GM21576 (cell line): ENCODE measurements around the gene ARHGEF38.
"Not testable (repeated sequence)": the region's sequence is repeated elsewhere in the genome, so short reads cannot be mapped to it uniquely, and the experiment has no call there.

ENCODE experiments used
- ATAC-seq: cut with Tn5 transposase; IDR thresholded peaks from one replicate; pipeline ENCODE4 v1.9.1; 2021; ENCODE audit warnings: mild to moderate bottlenecking, moderate library complexity; ENCODE audit not compliant: unreplicated experiment

The ARHGEF38 gene

DNA sequence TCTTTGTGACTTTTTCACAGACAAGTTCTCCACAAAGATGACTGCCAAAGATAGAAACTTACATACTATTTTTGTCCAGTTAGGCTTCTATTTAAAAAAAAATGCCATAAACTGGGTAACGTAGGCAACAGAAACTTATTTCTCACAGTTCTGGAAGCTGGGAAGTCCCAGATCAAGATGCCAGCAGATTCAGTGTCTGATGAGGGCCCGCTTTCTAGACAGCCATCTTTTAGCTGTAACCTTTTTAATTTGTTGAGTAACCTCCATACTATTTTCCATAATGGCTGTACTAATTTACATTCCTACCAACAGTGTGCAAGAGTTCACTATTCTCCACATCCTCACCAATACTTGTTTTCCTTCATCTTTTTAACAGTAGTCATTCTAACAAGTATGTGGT is 55.5 kb downstream of the ARHGEF38 start:
- no peak for ATAC-seq

DNA sequence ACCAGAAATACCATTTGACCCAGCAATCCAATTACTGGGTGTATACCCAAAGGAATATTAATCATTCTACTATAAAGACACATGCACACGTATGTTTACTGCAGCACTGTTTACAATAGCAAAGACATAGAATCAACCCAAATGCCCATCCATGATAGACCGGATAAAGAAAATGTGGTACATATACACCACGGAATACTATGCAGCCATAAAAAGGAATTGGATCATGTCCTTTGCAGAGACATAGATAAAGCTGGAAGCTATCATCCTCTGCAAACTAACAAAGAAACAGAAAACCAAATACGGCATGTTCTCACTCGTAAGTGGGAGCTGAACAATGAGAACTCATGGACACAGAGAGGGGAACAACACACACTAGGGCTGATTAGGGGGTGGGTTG is 57.4 kb downstream of the ARHGEF38 start:
- not testable (repeated sequence) for ATAC-seq

DNA sequence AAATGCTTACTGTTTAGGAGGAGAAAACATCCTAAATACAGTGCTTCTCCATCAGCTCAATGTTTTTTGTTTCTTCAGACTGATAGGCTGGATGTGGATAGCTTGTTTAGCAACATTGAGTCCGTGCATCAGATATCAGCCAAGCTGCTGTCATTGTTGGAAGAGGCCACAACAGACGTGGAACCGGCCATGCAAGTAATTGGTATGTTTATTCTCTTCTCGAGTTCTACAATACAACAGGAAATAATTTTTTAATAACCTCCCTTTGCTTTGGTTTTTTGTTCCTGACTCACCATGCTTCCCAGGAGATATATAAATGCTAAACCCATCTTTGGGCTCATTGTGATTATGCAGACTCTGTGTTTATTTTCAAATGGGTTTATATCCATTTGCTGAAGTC is 60.9 kb downstream of the ARHGEF38 start:
- ATAC-seq = no peak

DNA sequence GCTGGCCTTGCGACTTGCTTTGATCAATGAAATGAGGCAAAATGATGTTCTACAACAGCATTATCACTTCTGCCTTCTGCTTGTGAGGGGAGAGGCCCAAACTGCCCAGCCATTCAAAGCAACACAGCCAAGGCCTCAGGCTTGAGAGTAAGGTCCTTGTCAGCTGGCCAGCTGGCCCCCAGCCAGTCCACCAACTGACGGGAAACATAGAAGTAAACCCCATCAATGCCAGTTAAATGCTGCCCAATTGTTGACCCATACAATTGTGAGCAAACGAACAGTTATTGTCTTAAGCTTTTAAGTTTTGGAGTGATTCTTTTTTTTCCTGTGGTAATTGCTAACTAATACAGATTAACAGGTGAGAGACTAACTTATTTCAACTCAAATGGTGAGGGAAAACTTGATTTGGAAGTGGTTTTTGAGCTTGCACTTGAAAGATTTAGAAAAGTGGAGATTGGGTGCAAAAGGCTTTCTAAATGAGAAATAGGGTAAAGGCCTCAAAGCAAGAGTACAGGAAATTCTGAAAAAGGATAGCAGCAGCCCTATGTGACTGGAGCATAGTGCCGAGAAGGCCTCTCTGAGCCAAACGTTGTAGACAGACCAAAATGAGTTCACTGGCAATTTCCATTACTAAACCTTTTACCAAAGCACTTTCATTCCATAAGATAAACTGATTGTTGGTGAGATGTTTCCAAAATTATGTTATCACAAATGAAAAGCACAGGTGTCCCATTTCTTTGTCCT is 66.9 kb downstream of the ARHGEF38 start:
- no peak for ATAC-seq

DNA sequence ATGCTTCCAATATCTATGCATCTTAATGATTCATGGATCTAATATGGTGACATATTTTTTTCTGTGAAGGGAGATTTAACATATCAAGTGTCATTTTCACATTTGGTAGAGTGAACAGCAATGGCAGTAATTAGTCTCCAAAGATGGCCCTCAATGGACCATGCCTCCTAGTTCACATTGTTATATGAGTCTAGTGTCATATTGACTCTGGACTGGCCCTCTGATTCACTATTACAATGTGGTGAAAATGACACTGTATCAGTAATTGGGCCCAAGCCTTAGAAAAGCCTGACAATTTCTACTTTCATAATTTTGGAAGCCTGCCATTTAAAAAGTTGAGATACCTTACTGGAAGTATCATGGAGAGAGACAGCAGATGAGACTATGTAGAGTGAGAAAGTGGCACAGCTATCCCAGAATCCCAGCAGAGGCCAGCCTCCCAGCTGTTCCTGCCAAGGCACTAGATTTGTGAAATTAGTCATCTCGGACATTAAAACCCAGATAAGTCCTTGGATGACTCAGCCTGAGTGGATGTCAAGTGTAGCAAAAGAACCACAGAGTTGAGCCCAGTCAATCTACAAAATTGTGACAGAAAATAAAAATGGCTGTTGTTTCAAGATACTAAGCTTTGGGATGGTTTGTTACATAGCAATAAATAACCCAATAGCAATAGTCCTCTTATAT is 68.4 kb downstream of the ARHGEF38 start:
- no peak for ATAC-seq

DNA sequence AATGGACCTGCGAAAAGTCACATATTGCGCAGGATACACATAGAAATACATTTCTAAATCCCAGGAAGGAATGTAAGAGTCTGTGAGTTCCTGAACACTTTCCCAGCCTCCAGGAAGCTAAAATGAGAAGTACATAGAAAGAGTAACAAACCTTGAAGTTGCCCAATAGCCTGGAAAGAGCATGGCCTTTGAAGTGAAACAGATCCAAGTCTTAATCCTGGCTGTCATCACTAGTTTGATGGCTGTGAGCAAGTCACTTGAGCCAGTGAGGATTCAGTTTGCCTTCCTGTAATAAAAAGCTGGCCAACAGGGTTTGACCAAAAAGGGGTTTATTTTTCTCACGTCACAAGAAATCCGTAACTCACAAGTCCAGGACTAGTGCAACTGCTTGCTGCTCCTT is 69.8 kb downstream of the ARHGEF38 start:
- no peak for ATAC-seq

DNA sequence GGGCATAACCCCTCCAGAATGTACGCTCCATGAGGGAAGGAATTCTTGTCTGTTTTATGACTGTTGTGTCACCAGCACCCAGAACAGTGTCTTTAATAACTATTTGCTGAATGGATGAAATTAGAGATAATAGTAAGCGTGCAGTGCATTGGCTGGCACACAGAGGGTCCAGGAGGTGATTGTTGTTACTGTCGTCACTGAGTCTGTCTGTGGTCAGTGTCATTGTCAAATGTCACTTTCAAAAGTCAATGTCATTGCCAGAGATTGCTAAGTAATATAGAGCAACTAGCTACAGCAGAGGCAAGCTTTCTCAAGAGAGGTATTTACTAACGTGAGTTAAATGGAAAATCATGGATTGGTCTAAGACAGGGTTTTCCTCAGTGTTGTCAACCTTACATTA is 70.7 kb downstream of the ARHGEF38 start:
- no peak for ATAC-seq

DNA sequence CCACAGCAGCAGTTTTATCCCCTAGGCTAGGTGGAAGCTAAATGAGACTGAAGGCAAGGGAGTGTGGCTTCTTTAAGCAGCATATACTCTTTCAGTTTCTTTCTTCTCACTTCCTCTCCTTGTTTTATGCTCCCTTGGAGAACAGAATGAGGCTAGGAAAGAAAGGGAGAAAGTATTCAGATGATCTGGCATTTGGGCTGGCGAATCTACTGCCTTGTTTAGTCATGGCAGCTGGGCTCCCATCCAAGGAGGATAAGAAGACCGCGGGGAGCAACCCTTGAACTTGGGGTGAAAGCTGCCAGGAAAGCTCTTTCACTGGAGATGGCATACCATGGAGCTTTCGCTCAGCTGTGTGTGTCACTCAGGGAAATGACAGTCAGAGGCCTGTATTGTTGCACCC is 72.1 kb downstream of the ARHGEF38 start:
- ATAC-seq = peak; percentile 68

DNA sequence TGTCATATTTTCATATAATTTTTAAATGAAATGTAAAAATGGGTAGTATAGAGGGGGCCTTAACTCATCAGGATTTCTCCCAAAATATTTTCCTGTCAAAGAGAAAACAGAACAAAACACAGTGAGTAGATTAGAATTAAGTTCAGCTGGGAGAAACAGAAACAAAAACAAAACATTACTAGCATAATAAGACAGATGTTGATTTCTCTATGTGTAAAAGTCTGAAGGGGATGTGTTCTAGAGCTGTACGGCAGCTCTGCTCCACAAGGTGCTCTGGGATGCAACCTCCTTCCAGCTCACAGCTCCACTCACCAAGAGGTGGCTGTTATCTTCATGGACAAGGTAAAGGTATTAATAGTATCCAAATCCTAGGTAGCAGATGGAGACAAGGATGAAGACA is 72.8 kb downstream of the ARHGEF38 start:
- no peak for ATAC-seq

DNA sequence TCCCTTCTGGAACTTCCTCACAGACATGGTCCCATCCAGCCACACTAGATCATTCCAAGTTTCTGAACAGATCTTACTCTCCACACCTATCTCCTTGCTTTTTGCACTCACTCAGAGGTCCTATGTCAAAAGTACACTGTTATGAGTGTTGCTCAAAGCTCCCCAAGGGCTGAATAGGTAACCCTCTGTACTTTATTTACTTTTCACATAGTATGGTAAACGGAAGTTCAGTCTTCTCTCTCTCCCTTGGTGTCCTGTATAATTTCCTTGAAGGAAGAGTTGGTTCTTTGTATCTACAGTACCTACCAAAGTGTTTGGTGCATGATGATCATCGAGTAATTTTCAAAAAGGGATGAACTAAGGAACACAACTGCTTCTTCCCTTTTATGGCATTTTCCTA is 74.4 kb downstream of the ARHGEF38 start:
- no peak for ATAC-seq

DNA sequence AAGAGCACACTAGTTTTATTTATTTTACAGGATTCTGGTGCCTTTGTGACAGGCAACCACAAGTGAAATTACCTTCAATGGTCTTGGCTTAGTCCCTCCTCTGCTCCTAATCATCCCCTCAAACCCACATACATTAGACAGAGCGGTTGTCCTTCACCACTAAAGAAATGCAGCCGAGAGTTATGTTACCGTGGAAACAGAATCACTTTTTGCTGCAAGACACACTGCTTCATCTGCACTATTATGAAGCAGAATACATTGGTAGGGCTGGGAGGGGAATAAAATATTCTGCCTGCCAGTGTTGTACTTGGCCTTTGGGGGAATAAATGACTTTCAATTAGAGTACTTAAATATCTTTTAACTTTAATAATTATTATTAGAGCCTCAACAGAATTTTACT is 75.2 kb downstream of the ARHGEF38 start:
- ATAC-seq = no peak

DNA sequence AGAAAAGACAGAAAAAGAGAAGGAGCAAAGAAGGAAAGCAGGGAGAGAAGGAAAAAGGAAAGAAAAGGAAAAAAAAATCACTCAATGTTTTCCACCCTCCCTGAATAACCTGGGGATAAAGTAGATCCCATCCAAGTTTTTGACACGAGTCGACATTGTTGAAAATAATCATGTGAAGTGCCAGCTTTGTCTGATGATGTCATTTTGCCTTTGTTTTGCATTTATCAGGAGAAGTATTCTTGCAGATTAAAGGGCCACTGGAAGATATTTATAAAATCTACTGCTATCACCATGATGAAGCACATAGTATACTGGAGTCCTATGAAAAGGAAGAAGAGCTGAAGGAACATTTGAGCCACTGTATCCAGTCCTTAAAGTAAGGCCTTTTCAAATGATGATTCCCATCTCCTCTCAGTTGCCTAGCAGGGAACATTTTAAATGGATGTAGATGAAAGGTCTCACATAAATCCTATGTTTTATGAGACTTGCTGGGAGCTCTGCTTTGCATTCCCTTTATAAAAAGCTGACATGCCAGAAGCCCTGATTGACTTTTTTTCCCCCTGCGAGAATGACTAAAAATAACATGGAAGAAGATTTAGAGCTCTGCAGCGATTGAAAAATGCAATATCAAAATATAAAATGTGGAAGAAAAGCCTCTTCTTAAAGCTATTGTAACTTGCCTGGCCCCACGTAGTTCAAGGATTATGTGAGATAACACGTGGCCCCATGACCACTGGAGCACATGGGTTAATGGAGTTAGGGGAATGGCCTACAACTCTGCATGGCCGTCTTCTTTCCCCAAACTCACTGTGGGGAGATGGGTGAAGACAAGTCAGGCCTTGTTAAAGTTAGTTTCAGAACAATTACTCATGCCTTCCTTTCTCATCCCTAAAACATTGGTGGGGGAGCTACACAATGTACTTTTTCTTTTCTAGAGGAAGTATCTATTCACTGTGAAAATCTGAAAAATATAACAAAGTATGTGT is 78.5 kb downstream of the ARHGEF38 start:
- no peak for ATAC-seq

DNA sequence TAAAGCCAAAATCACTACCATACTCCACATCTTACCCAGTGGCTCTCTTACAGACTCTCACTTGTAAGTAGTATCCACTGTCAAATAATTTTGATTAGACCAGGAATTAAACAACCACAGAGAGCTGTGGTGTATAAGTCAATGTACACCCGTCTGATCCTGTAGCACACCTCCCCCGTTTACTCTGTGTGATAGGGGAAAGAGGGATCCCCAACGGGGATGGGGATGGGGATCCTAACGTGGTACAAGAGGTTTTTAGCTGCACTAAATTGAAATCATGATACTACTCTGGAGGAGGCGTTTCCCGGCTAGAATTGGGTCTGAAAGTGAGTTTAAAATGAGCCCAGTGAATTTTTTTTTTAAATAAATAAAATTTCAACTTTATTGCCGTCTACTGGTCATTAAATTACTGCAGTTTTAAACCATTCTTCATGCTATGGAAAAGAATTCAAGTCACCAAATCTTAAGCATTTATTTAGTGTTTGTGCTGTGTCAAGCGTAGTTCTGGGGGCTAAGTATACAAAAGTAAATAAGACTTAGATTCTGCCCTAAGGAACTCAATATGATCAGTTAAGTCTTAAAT is 79.5 kb downstream of the ARHGEF38 start:
- ATAC-seq = no peak

DNA sequence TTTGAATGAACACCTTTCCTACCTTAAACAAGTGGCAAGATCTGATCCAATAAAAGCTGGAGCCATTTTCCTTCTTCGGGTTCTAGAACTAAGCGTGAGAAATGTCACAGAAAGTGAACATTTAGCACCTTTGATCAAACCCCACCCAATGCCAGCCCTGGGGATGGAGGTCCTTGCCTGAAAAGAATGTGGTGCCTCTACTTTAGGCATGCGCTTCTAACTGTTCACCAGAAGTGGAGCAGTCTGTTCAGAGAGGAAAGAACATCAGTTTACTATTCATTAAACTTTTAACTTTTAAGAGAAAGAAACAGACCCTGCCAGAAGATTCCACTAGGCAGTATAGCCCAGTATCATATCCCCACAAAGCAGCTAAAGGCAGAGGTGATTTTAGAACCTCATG is 80.2 kb downstream of the ARHGEF38 start:
- no peak for ATAC-seq

DNA sequence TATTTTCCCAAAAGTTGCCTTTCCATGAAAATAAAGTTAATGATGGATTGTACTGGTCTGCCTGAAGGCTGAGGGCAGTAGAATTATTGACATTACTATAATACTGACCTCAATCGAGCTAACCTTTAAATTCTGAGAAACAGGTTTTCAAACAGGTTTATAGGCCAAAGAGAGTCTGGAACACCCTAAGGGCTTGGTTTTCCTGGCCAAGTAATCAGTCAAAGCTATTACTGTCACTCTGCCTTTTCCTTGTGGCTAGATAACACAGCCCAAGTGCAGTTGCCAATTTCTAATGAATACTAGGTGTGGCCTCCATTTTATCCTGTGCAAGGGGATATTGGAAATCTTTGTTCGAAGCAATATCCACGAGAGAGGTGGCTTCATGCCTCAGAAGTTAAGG is 80.8 kb downstream of the ARHGEF38 start:
- ATAC-seq = no peak

DNA sequence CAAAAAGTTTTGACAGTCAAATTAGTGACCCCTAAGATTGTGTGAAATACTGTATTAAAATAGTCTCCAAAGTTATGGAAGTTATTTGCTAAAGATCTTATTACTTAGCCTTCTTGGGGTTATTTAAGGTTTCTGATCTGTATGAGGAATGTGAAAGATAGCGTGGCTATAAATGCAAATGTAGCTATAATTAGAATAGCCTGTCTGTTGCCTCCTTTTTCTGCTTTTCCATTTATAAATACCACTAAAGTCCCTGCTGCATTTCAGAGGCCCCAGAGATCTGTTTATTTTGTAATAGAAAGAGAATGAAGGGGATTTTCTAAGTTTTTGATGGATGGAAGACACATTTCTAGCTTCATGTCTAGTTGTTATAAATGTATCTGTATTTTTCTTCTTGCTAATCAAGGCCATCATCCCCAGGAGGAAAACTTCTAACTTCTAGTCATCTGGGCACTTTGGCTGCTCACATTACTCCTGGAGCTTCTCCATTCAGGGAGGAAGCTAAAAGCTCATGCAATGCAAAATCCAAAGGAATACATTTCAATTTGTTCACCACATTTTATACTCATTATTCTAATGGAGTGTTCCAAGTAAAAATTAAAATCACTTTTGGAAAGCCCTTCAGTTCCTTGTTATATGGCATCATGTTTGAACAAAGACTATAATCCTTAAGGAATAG is 82.1 kb downstream of the ARHGEF38 start:
- ATAC-seq = peak; percentile 34

DNA sequence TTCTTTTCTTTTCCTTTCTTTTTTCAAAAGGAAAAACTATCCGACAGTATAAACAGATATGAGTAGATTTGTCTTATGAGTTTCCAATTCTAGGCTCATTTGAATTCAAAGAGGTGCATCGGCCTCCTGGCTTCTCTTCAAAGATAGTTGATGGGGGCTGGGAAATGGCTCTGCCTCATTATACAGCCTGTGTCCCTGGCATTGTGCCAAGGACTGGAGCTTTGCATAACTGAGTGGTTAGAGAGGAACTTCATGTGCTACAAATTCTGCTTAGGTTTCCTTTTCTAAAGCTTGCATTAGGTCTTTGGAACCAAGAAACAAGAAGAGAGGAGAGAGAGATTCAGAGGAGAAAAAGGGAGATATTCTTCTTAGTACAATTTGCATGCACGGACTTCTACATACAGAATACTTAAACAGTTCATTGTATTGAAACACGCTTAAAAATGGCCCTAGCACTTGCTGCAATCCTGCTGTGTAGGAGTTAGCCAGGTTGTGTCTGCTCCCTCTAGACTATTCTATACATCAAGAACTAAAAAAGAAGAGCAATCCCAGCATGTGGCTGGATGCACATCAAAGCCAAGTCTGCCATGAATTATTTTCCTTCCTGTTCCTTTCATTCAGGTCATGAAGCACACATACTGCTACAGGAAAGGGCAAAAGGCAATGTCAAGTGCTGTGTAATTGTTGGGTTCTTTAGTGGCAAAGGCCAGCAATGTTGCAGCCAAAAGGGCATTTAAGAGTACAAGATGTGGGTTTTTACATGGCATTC is 85.2 kb downstream of the ARHGEF38 start:
- peak; percentile 76 for ATAC-seq

DNA sequence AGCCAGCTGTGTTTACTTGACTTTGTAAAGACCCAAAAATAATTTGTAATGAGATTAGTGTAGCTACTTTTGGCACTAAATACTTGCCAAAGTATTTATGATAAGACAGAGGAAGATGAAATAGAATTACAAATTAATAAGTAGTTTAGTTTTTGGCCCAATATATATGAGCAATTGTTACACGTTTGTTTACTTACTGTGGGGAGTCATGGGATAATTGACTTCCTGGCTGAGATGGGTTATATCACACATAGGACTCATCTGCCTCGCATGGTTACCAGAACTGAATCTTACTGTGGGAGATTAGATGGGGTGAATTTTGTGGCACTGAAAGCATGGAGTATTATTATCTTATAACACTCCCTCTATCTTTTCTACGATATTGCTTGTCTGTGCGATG is 89.4 kb downstream of the ARHGEF38 start:
- ATAC-seq = no peak

DNA sequence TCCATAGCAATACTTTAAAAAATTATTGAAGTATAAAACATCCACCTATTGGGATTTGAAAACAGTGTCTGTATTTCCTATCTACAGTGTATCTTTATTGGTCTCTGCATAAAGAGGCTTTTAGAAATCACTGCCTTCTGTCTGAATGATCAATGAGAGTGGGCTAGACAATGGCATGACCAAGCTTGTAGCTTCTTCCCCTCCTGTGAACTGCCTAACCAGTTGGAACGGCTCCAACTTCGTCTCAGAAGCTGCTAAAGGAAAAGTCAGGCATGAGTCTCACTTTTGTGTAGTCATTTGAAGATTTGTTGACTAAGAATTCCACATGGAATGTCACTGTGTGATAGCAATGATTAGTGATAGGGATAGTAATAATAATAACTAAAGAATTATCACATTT is 91.8 kb downstream of the ARHGEF38 start:
- ATAC-seq = no peak

DNA sequence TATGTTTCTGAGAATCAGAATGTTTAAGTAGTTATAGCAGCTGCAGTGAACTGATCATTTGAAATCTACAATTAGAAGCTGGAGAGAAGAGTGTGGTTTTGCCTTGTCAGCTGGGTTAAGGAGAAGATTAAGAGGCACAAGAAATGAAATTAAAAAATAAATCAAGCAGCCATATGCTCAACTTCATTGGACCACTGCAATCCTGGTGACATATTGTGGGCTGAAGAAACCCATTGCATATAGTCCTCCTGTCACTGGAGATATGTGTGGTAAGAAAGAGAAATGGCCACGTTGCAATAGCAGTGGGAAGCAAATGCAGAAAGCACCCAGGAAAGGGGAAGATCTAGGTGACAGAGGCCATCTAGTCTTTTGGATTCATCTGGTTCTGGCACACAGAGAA is 93.0 kb downstream of the ARHGEF38 start:
- ATAC-seq = no peak
